Stimulated activated CD4-positive, alpha-beta T cell treated with anti-CD3 and anti-CD28 coated beads, Interleukin-1b, Interleukin-23, amount 100 ng/mL, for 48 hours (primary cell): Measurements from ENCODE around the gene SLC9A1.

Experiments
- DNase-seq: peaks from one replicate; pipeline ENCODE4 v3.0.0-alpha.2; 2020

The SLC9A1 gene

GRCh38 chr1:27058966-27059669 lies 95.8 kb downstream of the SLC9A1 start:
- DNase-seq: no peak

- DNase-seq: no peak
Observed at GRCh38 chr1:27057801-27058625, 96.9 kb downstream of the SLC9A1 start.

- no peak for DNase-seq
Observed at GRCh38 chr1:27057389-27057788, 97.5 kb downstream of the SLC9A1 start.

GRCh38 chr1:27053977-27054753 lies 100.8 kb downstream of the SLC9A1 start:
- DNase-seq: no peak

- no peak for DNase-seq
Observed at GRCh38 chr1:27052527-27052926, 102.4 kb downstream of the SLC9A1 start.

- DNase-seq: no peak
Observed at GRCh38 chr1:27049607-27050006, 105.3 kb downstream of the SLC9A1 start.

- no peak for DNase-seq
Observed at GRCh38 chr1:27049100-27049499, 105.8 kb downstream of the SLC9A1 start.
